ENCODE data around the gene MBIP.

GRCh38 chr14:36320200-36320896 lies at the start of gene MBIP:
- TF ChIP-seq EZH2 (IDR thresholded peaks at IDR 0.05) (no peak), RAD21 (IDR thresholded peaks at IDR 0.05; ENCODE audit: low read depth) (no peak), POLR2A (IDR thresholded peaks at IDR 0.05; ENCODE audit: borderline replicate concordance, extremely low read depth, insufficient read depth, insufficient read length) (peak; percentile 80), ZNF274 (IDR thresholded peaks at IDR 0.05; ENCODE audit: low read depth, low read length) (no peak), CTCF (IDR thresholded peaks at IDR 0.05 in 2 of 3, conservative IDR thresholded peaks at IDR 0.05 in 1 of 3; ENCODE audit: borderline replicate concordance in 1 of 3, insufficient read depth in 1 of 3, low read depth in 2 of 3, low read length in 2 of 3) (no peak), FOSL1 (IDR thresholded peaks at IDR 0.05; ENCODE audit: low read depth) (no peak), EZH2phosphoT487 (IDR thresholded peaks at IDR 0.05; ENCODE audit: borderline replicate concordance) (no peak), SP1 (IDR thresholded peaks at IDR 0.05; ENCODE audit: low read depth) (peak; percentile 85), SIN3A (IDR thresholded peaks at IDR 0.05; ENCODE audit: low read depth) (0 out of 2 replicates have a peak, but pooled peaks have one; percentile 35), REST (IDR thresholded peaks at IDR 0.05; ENCODE audit: low read depth) (no peak), JUND (IDR thresholded peaks at IDR 0.05) (no peak), YY1 (IDR thresholded peaks at IDR 0.05; ENCODE audit: extremely low read depth, insufficient replicate concordance, low read depth, low read length) (peak; percentile 72)
